NOMO-1 (cell line): Measurements from ENCODE around the gene VPS72.
A peak's percentile ranks its signal among the peaks of the same experiment; 100 is the strongest.

Experiments
- DNase-seq, 2 experiments: peaks; one replicate each; lab custom pipeline; 2025; ENCODE audit not compliant: unreplicated experiment in 2 of 2; lab: John Stamatoyannopoulos, UW

VPS72 gene

GRCh38 chr1:151146072-151146411 is 44.0 kb downstream of the VPS72 start:
- DNase-seq, result no peak

- DNase-seq, result no peak
Measured at GRCh38 chr1:151145304-151146071, 44.5 kb downstream of the VPS72 start.

- no peak for DNase-seq
Measured at GRCh38 chr1:151144474-151145303, 45.3 kb downstream of the VPS72 start.

GRCh38 chr1:151143986-151144385 is 46.0 kb downstream of the VPS72 start:
- no peak for DNase-seq

- DNase-seq, result no peak
Measured at GRCh38 chr1:151143057-151143435, 47.0 kb downstream of the VPS72 start.

- no peak for DNase-seq
Measured at GRCh38 chr1:151142411-151143056, 47.5 kb downstream of the VPS72 start.

- no peak for DNase-seq
Measured at GRCh38 chr1:151137789-151138188, 52.2 kb downstream of the VPS72 start.

GRCh38 chr1:151135433-151136385 is 54.3 kb downstream of the VPS72 start:
- no peak for DNase-seq

GRCh38 chr1:151134991-151135390 is 55.0 kb downstream of the VPS72 start:
- no peak for DNase-seq

- DNase-seq, result no peak
Measured at GRCh38 chr1:151134396-151134795, 55.6 kb downstream of the VPS72 start.

GRCh38 chr1:151133018-151133806 is 56.8 kb downstream of the VPS72 start:
- no peak for DNase-seq

- no peak for DNase-seq
Measured at GRCh38 chr1:151132335-151133017, 57.5 kb downstream of the VPS72 start.

- DNase-seq, result no peak
Measured at GRCh38 chr1:151131701-151132334, 58.2 kb downstream of the VPS72 start.

- DNase-seq, result peak in 1 of 2 experiments; percentile 14
Measured at GRCh38 chr1:151130987-151131586, 58.9 kb downstream of the VPS72 start.

- DNase-seq, result no peak
Measured at GRCh38 chr1:151128800-151129199, 61.2 kb downstream of the VPS72 start.
